OCI-LY3 (cell line): Measurements from ENCODE around the gene ZFPL1.

Experiments
- H2AFZ ChIP-seq: fragments of 200-600, 300-600 bp; shearing (Covaris generic); 2 replicates; pipeline ENCODE4 v1.6.0; 2014; ENCODE audit warnings: antibody characterized with exemption, low read depth, low read length
- H3K27ac ChIP-seq: fragments of 200-600, 300-600 bp; sonication (generic); 2 replicates; pipeline ENCODE4 v1.5.1; 2014; ENCODE audit warnings: mild to moderate bottlenecking, low read length, moderate library complexity, mixed read lengths
- H3K27me3 ChIP-seq: fragments of 200-600, 300-600 bp; sonication (generic); 2 replicates; pipeline ENCODE4 v1.6.1; 2014; ENCODE audit warnings: low read depth, low read length, mixed read lengths
- H3K36me3 ChIP-seq: fragments of 200-600, 300-600 bp; sonication (generic); replicated peaks from 2 replicates; pipeline ENCODE3; 2014; ENCODE audit warnings: low read depth, low read length, mixed read lengths
- H3K4me1 ChIP-seq: fragments of 300-600, 200-600 bp; sonication (generic); 2 replicates; pipeline ENCODE4 v1.6.1; 2014; ENCODE audit warnings: low read length, mixed read lengths
- H3K4me2 ChIP-seq: fragments of 200-600, 300-600 bp; sonication (generic); 2 replicates; pipeline ENCODE4 v1.6.1; 2014; ENCODE audit warnings: low read length, mixed read lengths
- H3K4me3 ChIP-seq: fragments of 300-600, 200-600 bp; sonication (generic); 2 replicates; pipeline ENCODE4 v1.5.1; 2014; ENCODE audit warnings: antibody characterized with exemption, mild to moderate bottlenecking, low read length, moderate library complexity
- H3K79me2 ChIP-seq: fragments of 300-600, 200-600 bp; shearing (Covaris generic); 2 replicates; pipeline ENCODE4 v1.6.1; 2014; ENCODE audit warnings: mild to moderate bottlenecking, low read length, mixed read lengths
- H3K9ac ChIP-seq: fragments of 300-600, 200-600 bp; shearing (Covaris generic); 2 replicates; pipeline ENCODE4 v1.6.0; 2014; ENCODE audit warnings: mild to moderate bottlenecking, low read length, moderate library complexity
- H3K9me3 ChIP-seq: fragments of 200-600, 300-600 bp; shearing (Covaris generic); 2 replicates; pipeline ENCODE4 v1.6.1; 2014; ENCODE audit warnings: low read length, mixed read lengths; ENCODE audit not compliant: insufficient read depth
- H4K20me1 ChIP-seq: fragments of 200-600, 300-600 bp; sonication (generic); 2 replicates; pipeline ENCODE4 v1.6.1; 2016; ENCODE audit warnings: low read length, mixed read lengths; ENCODE audit not compliant: insufficient read depth
- CTCF ChIP-seq: fragments of 200-600, 300-600 bp; sonication (generic); IDR thresholded peaks from 2 replicates; pipeline ENCODE4 v1.5.1; 2014; ENCODE audit warnings: antibody characterized with exemption, low read length, low read depth
- EZH2phosphoT487 ChIP-seq: fragments of 200-600 bp; shearing (Covaris generic); IDR thresholded peaks from 2 replicates; pipeline ENCODE4 v1.6.1; 2018; ENCODE audit warnings: antibody characterized with exemption, mixed run types, low read depth

ZFPL1 gene

DNA sequence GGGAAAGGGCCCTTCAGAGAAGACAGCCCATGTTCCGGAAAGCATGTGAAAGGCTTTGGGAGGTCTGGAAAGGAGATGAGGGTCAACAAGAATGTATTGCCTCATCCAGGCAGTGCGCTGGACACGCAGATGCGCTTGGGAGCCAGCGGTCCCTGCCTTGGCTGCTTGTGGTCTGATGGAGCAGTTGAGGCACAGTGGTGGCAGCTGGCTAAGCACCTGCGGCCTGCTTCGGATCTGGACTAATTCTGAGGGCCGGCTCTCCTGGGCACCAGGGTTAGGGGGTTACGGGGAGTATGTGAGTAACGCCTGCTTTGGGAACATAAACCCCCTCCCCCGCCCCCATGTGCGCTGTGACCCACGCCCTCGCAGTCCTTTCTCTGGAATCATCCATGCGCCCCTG, 23.1 kb downstream of the ZFPL1 start:
- Histone ChIP-seq H3K9me3 (no peaks in the 10 kb centered on the region), H3K4me3 (no peak overlapping the region), H3K4me2 (no peak overlapping the region), H3K4me1 (peaks cover 12% of the 10 kb centered on the region), H4K20me1 (peaks cover 5% of the 10 kb centered on the region), H3K79me2 (peaks cover 13% of the 10 kb centered on the region), H3K36me3 (peaks cover 14% of the 10 kb centered on the region), H3K27me3 (no peaks in the 10 kb centered on the region), H3K9ac (no peak overlapping the region), H3K27ac (no peak overlapping the region), H2AFZ (no peak overlapping the region)
- no peak for TF ChIP-seq CTCF
- TF ChIP-seq EZH2phosphoT487: no peak

DNA sequence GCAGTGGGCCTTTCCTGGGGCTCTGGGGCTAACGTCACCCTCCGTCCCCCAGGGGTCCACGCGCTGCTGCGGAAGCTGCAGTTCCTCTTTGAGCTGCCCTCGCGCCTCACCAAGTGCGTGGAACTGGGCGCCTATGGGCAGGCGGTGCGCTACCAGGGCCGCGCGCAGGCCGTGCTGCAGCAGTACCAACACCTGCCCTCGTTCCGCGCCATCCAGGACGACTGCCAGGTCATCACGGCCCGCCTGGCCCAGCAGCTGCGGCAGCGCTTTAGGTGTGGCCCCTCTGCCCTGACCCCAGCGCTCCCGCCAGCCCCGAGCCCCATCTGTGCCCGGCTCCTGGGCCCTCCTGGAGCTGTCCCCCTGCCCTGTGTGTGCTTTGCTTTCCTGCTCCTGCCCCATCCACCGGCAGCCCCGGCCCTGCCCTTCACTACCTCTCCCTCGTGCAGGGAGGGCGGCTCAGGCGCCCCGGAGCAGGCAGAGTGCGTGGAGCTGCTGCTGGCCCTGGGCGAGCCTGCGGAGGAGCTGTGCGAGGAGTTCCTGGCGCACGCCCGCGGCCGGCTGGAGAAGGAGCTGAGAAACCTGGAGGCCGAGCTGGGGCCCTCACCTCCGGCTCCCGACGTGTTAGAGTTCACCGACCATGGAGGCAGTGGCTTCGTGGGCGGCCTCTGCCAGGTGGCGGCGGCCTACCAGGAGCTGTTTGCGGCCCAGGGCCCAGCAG, 23.9 kb downstream of the ZFPL1 start:
- H3K36me3 ChIP-seq: peaks cover 14% of the 10 kb centered on the region
- no peak for TF ChIP-seq CTCF
- no peak for TF ChIP-seq EZH2phosphoT487

DNA sequence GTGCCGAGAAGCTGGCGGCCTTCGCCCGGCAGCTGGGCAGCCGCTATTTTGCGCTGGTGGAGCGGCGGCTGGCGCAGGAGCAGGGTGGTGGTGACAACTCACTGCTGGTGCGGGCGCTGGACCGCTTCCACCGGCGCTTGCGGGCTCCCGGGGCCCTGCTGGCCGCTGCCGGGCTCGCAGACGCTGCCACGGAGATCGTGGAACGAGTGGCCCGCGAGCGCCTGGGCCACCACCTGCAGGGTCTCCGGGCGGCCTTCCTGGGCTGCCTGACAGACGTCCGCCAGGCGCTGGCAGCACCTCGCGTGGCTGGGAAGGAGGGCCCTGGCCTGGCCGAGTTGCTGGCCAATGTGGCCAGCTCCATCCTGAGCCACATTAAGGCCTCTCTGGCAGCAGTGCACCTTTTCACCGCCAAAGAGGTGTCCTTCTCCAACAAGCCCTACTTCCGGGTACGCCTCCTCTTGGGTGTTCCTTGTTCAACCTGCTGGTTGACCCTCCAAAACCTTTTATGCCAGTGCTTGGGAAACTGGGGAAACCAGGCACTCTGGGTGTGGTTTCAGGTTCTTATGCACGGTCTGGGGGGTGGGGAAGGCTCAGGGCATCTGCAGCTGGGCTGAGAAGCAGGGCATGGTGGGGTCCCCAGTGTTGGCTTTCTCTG, 24.6 kb downstream of the ZFPL1 start:
- no peak overlapping the region for H3K4me2 ChIP-seq
- H3K4me3 ChIP-seq: no peak overlapping the region
- no peak overlapping the region for H2AFZ ChIP-seq
- no peaks in the 10 kb centered on the region for H3K27me3 ChIP-seq
- H3K4me1 ChIP-seq: peaks cover 19% of the 10 kb centered on the region
- no peak overlapping the region for H3K27ac ChIP-seq
- H3K9ac ChIP-seq: no peak overlapping the region
- no peaks in the 10 kb centered on the region for H3K9me3 ChIP-seq
- H4K20me1 ChIP-seq: peaks cover 5% of the 10 kb centered on the region
- peaks cover 14% of the 10 kb centered on the region for H3K36me3 ChIP-seq
- peaks cover 16% of the 10 kb centered on the region for H3K79me2 ChIP-seq
- TF ChIP-seq CTCF: no peak
- TF ChIP-seq EZH2phosphoT487: no peak

More for the DNA sequence above, 23.9 kb downstream of the ZFPL1 start:
- peaks cover 12% of the 10 kb centered on the region for H3K4me1 ChIP-seq
- H3K4me2 ChIP-seq: no peak overlapping the region
- no peak overlapping the region for H2AFZ ChIP-seq
- H4K20me1 ChIP-seq: peaks cover 5% of the 10 kb centered on the region
- H3K9ac ChIP-seq: no peak overlapping the region
- H3K4me3 ChIP-seq: no peak overlapping the region
- peaks cover 11% of the 10 kb centered on the region for H3K79me2 ChIP-seq
- H3K27me3 ChIP-seq: no peaks in the 10 kb centered on the region
- H3K9me3 ChIP-seq: no peaks in the 10 kb centered on the region
- H3K27ac ChIP-seq: no peak overlapping the region
